ENCODE results near the gene USP3.

USP3 gene

GRCh38 chr15:63504247-63504978 is at the start of gene USP3:
USP3 (plus strand) TSS chr15:63504593; CDS start chr15:63504740, 147 bp downstream.
- peak; percentile 96 for DNase-seq

DNA sequence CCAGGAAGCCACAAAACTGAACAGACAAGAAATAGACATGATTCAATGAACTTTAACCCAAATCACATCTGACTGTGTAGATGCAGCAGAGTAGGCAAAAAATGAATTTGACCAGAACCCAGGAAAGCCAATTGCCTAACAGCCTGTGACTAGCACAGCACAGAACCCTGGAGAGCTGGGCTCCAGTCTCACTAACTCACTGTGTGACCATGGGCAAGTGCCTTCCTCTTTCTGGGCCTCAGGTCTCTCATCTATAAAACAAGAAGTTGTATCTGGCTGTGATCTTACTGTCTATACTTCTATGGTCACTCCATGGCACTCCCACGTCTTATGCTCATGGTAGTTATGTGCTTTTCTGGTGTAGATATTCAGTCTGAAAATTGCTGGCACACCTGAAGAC is 48.1 kb upstream of the USP3 start:
- DNase-seq: no peak

DNA sequence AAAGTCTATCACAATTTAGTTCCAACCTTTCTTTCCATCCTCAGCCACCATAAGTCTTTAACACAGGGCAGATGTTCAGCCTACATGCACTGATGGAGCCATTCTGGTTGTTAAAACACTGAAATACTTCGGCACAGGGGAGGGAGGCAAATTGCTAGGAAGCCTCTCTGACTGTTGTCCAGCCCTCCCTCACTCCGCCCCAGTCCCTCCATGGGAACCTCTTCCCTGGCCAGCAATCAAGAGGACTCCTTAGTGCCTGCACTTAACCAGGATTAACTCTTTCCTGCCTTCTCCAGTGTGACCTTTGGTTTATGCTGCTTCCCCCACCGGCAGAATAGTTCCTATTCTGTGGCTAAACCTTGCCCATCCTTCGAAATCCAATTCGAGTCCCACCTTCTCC is 47.0 kb upstream of the USP3 start:
- no peak for DNase-seq

GRCh38 chr15:63458026-63458425 is 46.4 kb upstream of the USP3 start:
- no peak for DNase-seq

DNA sequence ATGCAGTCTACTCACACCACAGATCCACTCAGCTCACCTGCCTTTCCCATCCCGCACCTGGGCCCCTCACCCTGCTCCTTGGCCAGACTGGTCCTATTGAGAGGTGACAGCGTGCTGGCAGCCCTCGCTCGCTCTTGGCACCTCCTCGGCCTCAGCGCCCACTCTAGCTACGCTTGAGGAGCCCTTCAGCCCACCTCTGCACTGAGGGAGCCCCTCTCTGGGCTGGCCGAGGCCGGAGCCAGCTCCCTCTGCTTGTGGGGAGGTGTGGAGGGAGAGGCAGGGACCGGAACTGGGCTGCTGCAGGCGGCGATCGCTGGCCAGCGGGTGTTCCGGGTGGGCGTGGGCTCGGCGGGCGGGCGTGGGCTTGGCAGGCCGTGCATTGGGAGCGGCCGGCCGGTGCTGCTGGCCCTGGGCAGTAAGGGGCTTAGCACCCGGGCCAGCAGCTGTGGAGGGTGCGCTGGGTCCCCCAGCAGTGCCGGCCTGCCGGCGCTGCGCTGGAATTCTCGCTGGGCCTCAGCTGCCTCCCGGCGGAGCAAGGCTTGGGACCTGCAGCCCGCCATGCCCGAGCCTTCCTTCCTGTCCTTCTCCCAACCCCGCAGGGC is 45.5 kb upstream of the USP3 start:
- DNase-seq: no peak

DNA sequence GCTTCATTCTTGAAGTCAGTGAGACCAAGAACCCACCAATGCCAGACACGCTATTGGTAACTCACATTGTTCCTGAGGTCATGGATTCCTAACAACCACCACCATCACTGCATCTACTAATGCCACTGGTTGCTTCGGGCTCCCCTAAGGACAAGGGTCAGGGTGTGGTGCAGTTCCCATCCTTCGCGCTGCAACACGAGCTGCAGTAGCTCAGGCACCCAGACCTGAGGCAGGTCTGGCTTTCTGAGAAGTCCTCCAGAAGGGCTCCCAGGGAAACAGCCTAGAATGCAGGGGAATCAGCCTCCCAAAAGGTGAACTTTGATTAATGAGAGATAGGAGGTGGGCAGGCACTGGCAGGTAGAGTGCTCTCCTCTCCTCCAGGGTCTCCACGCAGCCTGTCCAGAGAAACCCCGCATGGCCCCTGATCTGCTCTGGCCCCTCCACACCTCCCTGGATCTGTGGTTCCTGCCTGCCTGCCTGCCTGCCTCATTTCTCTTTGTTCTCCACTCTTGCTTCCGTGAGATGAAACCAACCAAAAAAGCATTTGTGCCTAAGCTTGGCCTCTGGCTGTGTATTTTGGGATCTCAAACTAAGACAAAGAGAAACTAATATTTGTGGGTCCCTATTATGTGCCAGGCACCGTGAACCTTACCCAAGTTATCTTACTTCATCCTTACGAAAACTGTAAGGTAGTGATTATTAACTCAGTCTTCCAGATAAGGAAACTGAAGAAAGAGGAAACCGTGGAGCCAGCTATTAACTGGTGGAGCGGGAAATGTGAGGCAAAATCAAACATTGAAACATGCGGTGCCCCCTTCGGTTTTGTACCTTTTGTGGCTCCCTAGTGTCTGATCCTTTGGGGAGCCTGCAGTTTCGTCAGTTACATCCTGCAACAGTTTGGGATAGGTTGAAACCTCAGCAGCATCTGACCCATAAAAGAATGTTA is 43.9 kb upstream of the USP3 start:
- no peak for DNase-seq

- no peak for DNase-seq
Measured at GRCh38 chr15:63461230-63461985, 43.0 kb upstream of the USP3 start.

DNA sequence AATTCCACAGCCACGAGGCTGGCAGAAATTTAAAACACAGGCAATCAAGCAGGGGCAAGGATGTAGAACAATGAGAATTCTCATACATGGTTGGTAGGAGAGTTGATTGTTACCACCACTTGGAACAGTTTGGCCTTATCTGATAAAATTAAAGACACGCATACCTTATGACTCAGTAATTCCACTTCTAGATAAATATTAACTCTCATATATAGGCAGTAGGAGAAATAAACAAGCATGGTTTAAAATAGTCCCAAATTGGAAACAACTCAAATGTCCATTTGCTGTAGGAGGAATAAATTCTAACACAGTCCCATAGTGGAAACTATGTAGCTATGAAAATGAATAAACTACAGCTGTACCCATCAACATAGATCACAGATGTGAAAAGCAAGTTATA is 42.3 kb upstream of the USP3 start:
- no peak for DNase-seq

GRCh38 chr15:63463036-63463435 is 41.4 kb upstream of the USP3 start:
- no peak for DNase-seq

- DNase-seq: no peak
Measured at GRCh38 chr15:63463793-63464192, 40.6 kb upstream of the USP3 start.

DNA sequence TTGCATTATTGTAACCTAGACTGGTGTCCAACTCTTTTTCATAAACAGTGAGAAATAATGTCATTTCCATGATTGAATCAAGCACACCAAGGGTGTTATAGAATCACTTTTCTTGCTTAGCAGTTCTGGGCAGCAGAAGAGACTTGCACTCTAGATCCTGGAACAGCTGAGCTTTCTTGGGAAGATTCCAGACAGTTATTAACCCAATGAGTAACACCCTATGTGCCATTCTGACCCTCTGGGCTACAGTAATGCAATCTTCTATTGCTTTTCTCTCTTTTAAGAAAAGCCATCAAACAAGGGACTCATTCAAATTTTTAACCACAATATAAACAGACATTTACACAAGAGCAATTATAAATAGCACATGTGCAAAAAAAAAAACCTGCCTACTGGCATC is 39.3 kb upstream of the USP3 start:
- no peak for DNase-seq

GRCh38 chr15:63466378-63467192 is 37.8 kb upstream of the USP3 start:
- DNase-seq: peak; percentile 83

DNA sequence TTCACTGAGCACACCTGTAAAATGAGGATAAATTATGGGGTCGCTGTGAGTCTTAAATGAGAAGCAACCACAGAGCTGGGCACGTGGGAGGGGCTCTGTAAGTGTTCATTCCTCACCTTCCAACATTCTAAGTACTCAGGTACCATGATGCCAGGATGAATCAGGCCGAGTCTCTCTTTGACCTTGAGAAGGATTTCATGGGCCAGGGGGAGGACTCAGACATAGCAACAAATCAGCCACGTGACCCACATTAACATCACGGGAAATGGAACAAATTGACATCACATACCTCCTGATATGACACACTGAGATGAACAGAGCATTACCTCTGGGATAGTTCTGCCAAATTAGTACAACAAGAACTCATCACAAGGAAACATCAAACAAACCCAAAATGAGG is 35.2 kb upstream of the USP3 start:
- peak; percentile 41 for DNase-seq

DNA sequence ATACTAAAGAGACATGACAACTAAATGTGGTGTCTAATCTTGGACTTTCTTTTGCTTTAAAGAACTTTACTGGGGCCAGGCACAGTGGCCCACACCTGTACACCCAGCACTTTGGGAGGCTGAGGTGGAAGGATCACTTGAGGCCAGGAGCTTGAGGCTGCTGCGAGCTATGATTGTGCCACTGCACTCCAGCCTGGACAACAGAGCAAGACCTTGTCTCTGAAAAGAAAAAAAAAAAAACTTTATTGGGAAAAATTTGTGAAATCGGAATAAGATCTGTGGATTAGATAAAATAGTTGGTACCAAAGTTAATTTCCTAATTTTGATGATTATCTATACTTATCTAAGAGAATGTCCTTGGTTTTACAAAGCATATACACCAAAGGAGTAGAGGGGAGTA is 34.4 kb upstream of the USP3 start:
- no peak for DNase-seq

DNA sequence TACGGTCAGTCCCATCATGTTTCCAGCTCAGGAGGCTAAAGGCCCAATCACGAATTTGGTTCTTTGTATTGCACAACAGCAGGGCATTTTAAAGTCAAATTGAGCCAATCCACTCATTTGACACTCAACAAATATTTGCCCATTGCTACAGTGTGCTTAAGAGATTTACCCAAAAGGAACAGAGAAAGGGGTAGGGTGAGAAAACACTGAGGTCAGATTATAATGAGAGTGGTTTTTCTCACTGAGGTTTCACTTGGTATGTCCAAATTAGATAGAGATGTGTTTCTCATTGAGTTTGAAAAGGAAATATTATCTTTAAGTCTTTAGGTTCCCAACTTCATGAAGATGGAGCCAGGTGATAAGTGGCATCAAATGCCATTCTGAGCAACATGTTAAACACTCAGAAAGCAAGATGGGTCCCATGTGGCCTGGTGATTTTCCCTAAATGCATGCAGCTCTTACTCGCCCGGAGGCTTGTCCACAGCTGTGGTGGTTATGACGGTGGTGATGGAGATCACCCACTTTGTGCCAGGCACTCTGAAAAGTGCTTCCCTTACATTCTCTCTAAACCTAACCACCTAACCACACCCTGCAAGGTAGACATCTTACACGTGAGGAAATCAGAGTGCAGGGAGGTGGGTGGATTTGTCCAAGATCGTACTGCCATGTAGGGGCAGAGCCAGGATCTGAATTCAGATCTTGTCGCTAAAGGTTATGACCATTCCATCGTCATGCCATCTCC is 31.2 kb upstream of the USP3 start:
- DNase-seq: no peak

GRCh38 chr15:63473749-63473998 is 30.7 kb upstream of the USP3 start:
- no peak for DNase-seq

DNA sequence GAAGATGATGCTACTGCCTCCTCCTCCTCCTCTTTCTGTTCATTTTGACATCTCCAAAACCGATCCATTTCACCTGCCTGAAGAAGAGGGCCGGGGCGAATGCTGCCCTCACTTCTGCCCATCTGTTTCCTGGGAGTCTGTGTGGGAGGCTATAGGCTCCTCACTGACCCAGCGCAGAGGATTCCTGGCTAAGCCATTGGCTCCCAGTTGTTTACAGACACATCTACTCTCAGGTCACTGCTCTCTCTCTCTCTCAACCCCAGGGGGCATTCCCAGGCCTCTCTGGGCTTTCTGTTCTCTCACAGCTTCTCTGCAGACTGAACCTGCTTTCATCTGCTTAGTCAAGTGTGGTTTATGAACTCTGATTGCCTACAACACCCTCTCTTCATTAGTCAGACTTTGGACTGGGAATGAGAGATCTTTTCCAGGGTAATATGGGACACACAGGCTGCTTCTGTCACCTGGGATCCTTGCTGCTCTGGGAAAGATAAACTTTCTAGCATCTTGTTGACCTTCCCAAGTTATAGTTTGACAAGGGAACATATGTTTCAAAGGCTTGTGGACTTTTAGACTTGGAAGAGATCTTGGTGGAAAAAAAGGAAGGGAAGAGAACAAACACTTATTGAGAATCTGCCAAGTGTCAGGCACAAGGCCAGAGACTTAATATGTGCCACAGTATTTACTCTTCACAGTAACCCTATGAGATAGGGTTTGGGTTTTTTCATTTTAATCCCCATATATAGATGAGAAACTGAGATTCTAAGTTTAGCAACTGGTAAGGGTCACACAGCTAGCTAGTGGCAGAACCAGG is 30.2 kb upstream of the USP3 start:
- peak; percentile 84 for DNase-seq

- no peak for DNase-seq
Measured at GRCh38 chr15:63474810-63475316, 29.5 kb upstream of the USP3 start.

GRCh38 chr15:63475707-63476106 is 28.7 kb upstream of the USP3 start:
- DNase-seq: no peak

DNA sequence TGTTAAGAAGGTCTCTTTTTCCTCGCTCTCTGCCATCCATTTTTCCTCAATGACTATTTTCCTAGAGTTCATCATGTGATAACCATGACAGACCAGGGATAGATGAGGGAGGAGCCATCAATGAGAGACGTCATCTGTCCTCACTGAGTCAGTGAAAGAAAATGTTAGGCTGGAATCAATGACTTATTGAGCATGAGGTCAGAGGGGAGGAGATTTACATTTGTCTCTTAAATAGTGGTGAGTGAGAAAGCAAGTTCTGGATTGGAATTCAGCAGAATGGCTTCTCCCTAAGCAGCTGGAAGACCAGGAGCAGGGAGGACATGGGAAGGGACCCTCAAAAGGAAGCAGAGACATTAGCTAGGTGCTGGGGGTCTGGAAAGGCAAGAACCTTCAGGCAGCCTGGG is 28.2 kb upstream of the USP3 start:
- no peak for DNase-seq

GRCh38 chr15:63478243-63478642 is 26.1 kb upstream of the USP3 start:
- no peak for DNase-seq
